A549 (cell line): ENCODE measurements around the gene LXN. TPM values are rescaled to one million over a fixed set of nuclear protein-coding genes. Genes with fewer than 3 reads are reported as not detected.
A peak's percentile ranks its signal among the peaks of the same experiment; 100 is the strongest.

Source experiments
- ATAC-seq, 2 experiments: fragments of 200-7000 bp in 1 of 2; fragments of >200 bp in 1 of 2; cut with Nextera tagmentation in 1 of 2; cut with Tn5 transposase in 1 of 2; 3 replicates each; pipeline versions ENCODE4 v1.8.0 to v1.9.1; 2018 to 2020; ENCODE audit warnings: mild to moderate bottlenecking in 1 of 2, moderate library complexity in 1 of 2
- CTCF ChIA-PET: fragments of 300-600 bp; sonication (Branson Sonifier 250); formaldehyde crosslinking; extraction: SDS; loops from one replicate; lab custom pipeline; 2021; ENCODE audit warnings: antibody characterized with exemption, inconsistent platforms; lab: Yijun Ruan, JAX
- POLR2A ChIA-PET: fragments of 350-600 bp; formaldehyde crosslinking; extraction: SDS; loops from one replicate; lab custom pipeline; 2021; ENCODE audit warnings: antibody characterized with exemption, inconsistent platforms; lab: Yijun Ruan, JAX
- DNase-seq, 2 experiments: peaks; one replicate each; pipeline versions ENCODE4 v3.0.0 to v3.0.0-alpha.2; 2011 to 2016; ENCODE audit warnings: low read depth in 1 of 2, low spot score in 1 of 2
- FAIRE-seq: peaks from 2 replicates; lab custom pipeline; 2011; peaks lifted over from hg19 to GRCh38; lab: Jason Lieb, UNC
- H3K27ac ChIP-seq, 2 experiments: fragments of >200 bp; sonication (Bioruptor Twin); formaldehyde crosslinking; 3 replicates each; pipeline ENCODE4 v1.5.1; 2016 to 2017
- H3K4me1 ChIP-seq: fragments of >200 bp; sonication (Bioruptor Twin); formaldehyde crosslinking; 3 replicates; pipeline ENCODE4 v1.6.1; 2016
- H3K4me2 ChIP-seq: fragments of >200 bp; sonication (Bioruptor Twin); formaldehyde crosslinking; 3 replicates; pipeline ENCODE4 v1.6.1; 2016
- H3K4me3 ChIP-seq: fragments of >200 bp; sonication (Bioruptor Twin); formaldehyde crosslinking; 3 replicates; pipeline ENCODE4 v1.5.1; 2016
- H3K9me3 ChIP-seq: fragments of >200 bp; sonication (Bioruptor Twin); formaldehyde crosslinking; 3 replicates; pipeline ENCODE4 v1.6.1; 2016
- BCL3 ChIP-seq: fragments of >200 bp; sonication (Bioruptor Twin); formaldehyde crosslinking; IDR thresholded peaks from 3 replicates; pipeline ENCODE4 v1.6.1; 2016
- BHLHE40 ChIP-seq: IDR thresholded peaks from 2 replicates; pipeline ENCODE4 v1.6.1; 2012; ENCODE audit warnings: low read depth, low read length, inconsistent platforms
- CHD2 ChIP-seq: fragments of 150-350 bp; IDR thresholded peaks from 2 replicates; pipeline ENCODE4 v1.6.1; 2014; ENCODE audit warnings: low read length; ENCODE audit not compliant: partially characterized antibody
- CHD4 ChIP-seq: fragments of 200-600 bp; sonication (generic); IDR thresholded peaks from 2 replicates; pipeline ENCODE4 v1.6.1; 2016; ENCODE audit warnings: antibody characterized with exemption, mild to moderate bottlenecking, borderline replicate concordance
- EHF ChIP-seq: fragments of 250-450 bp; sonication (Bioruptor Pico); IDR thresholded peaks from 2 replicates; pipeline ENCODE4 v1.5.0; 2020; ENCODE audit warnings: mild to moderate bottlenecking
- ELK1 ChIP-seq: fragments of 150-350 bp; IDR thresholded peaks from 2 replicates; pipeline ENCODE4 v1.6.1; 2014; ENCODE audit warnings: low read depth, mild to moderate bottlenecking, low read length
- ESRRA ChIP-seq: fragments of 150-350 bp; IDR thresholded peaks from 2 replicates; pipeline ENCODE4 v1.6.1; 2014; ENCODE audit warnings: mild to moderate bottlenecking, low read length, borderline replicate concordance
- FOSB ChIP-seq: fragments of 250-450 bp; sonication (Bioruptor Pico); IDR thresholded peaks from 2 replicates; pipeline ENCODE4 v1.5.0; 2020; ENCODE audit warnings: mild to moderate bottlenecking, moderate library complexity
- FOSL2 ChIP-seq, 2 experiments: fragments of 450-650 bp in 1 of 2; fragments of >200 bp in 1 of 2; sonication (Bioruptor Twin) in 1 of 2; formaldehyde crosslinking; IDR thresholded peaks; 2 replicates each; pipeline versions ENCODE4 v1.5.0 to v1.6.1; 2016 to 2020; ENCODE audit warnings: mild to moderate bottlenecking in 1 of 2, moderate library complexity in 1 of 2
- FOXS1 ChIP-seq: fragments of 250-450 bp; sonication (Bioruptor Pico); IDR thresholded peaks from 2 replicates; pipeline ENCODE4 v1.5.0; 2020; ENCODE audit warnings: mild to moderate bottlenecking, moderate library complexity
- GATA3 ChIP-seq: IDR thresholded peaks from 2 replicates; pipeline ENCODE4 v1.6.1; 2012; ENCODE audit warnings: borderline replicate concordance
- HES2 ChIP-seq: fragments of >200 bp; sonication (Bioruptor Twin); formaldehyde crosslinking; IDR thresholded peaks from 2 replicates; pipeline ENCODE4 v1.6.1; 2016
- HOXA7 ChIP-seq: fragments of 250-450 bp; sonication (Bioruptor Pico); IDR thresholded peaks from 2 replicates; pipeline ENCODE4 v1.5.0; 2020; ENCODE audit warnings: mild to moderate bottlenecking, moderate library complexity
- HOXB5 ChIP-seq: fragments of 250-450 bp; sonication (Bioruptor Pico); IDR thresholded peaks from 2 replicates; pipeline ENCODE4 v1.5.0; 2020; ENCODE audit warnings: mild to moderate bottlenecking, moderate library complexity
- JUNB ChIP-seq: fragments of >200 bp; sonication (Bioruptor Twin); formaldehyde crosslinking; IDR thresholded peaks from 2 replicates; pipeline ENCODE4 v1.6.1; 2016
- MAFK ChIP-seq: fragments of 450-650 bp; IDR thresholded peaks from 2 replicates; pipeline ENCODE4 v1.6.1; 2014; ENCODE audit not compliant: partially characterized antibody
- MAZ ChIP-seq: fragments of 150-350 bp; IDR thresholded peaks from 2 replicates; pipeline ENCODE4 v1.6.1; 2014; ENCODE audit warnings: antibody characterized with exemption, low read depth, low read length, borderline replicate concordance
- MYC ChIP-seq: IDR thresholded peaks from 2 replicates; pipeline ENCODE4 v1.6.1; 2012; ENCODE audit warnings: mild to moderate bottlenecking, inconsistent platforms, low read length, improper control_type of control experiment, borderline replicate concordance
- NFE2L2 ChIP-seq: fragments of 150-350 bp; conservative IDR thresholded peaks from 2 replicates; pipeline ENCODE4 v1.6.1; 2014; ENCODE audit warnings: low read length
- NR3C1 ChIP-seq: fragments of >200 bp; sonication (Bioruptor Twin); formaldehyde crosslinking; IDR thresholded peaks from 3 replicates; pipeline ENCODE4 v1.6.1; 2017
- PHF8 ChIP-seq: fragments of 200-600 bp; sonication (generic); IDR thresholded peaks from 2 replicates; pipeline ENCODE4 v1.6.1; 2016; ENCODE audit warnings: low read depth, mild to moderate bottlenecking, antibody characterized with exemption, moderate library complexity, borderline replicate concordance
- POLR2A ChIP-seq: IDR thresholded peaks from 2 replicates; pipeline ENCODE4 v1.6.1; 2012; ENCODE audit warnings: mild to moderate bottlenecking, low read length
- RAD21 ChIP-seq, 2 experiments: fragments of >200 bp in 1 of 2; sonication (Bioruptor Twin) in 1 of 2; formaldehyde crosslinking in 1 of 2; IDR thresholded peaks in 1 of 2; conservative IDR thresholded peaks in 1 of 2; 2 replicates in 1 of 2; 3 replicates in 1 of 2; pipeline ENCODE4 v1.6.1; 2012 to 2018; ENCODE audit warnings: inconsistent platforms in 1 of 2
- RNF2 ChIP-seq: fragments of 200-600 bp; sonication (generic); IDR thresholded peaks from 2 replicates; pipeline ENCODE4 v1.6.1; 2016; ENCODE audit warnings: low read depth, mild to moderate bottlenecking, antibody characterized with exemption, moderate library complexity, borderline replicate concordance
- TP53 ChIP-seq: fragments of 250-450 bp; sonication (Bioruptor Pico); IDR thresholded peaks from 2 replicates; pipeline ENCODE4 v1.5.0; 2021; ENCODE audit warnings: mild to moderate bottlenecking, moderate library complexity
- ZFP36 ChIP-seq: fragments of 450-650 bp; IDR thresholded peaks from 2 replicates; pipeline ENCODE4 v1.6.1; 2014; ENCODE audit warnings: borderline replicate concordance; ENCODE audit not compliant: partially characterized antibody
- ZSCAN20 ChIP-seq: fragments of 250-450 bp; sonication (Bioruptor Pico); IDR thresholded peaks from 2 replicates; pipeline ENCODE4 v1.8.0; 2022; ENCODE audit warnings: mild to moderate bottlenecking, moderate library complexity
- WGBS: methylation state at CpG from one replicate; pipeline ENCODE4 v1.1.6; 2017; ENCODE audit errors: missing lambda C conversion rate; 5-methylcytosine and 5-hydroxymethylcytosine counted together
- polyA plus RNA-seq, 4 experiments: library from polyadenylated mRNA; depleted of rRNA in 3 of 4; stranded (reverse); fragments of >200 nt; fragmentation: RNase III in 1 of 4; extraction: RNeasy Plus Mini Kit Qiagen cat#74134 plus additional on column Dnase treatment in 1 of 4; gene quantifications; 2 replicates in 3 of 4; 3 replicates in 1 of 4; pipeline ENCODE4 v1.2.3, GENCODE V29; 2011 to 2017

Gene LXN
- polyA plus RNA-seq, 2 of the 4 experiments (the other 2 are of a cell fraction), result 37.9 to 131 TPM

DNA sequence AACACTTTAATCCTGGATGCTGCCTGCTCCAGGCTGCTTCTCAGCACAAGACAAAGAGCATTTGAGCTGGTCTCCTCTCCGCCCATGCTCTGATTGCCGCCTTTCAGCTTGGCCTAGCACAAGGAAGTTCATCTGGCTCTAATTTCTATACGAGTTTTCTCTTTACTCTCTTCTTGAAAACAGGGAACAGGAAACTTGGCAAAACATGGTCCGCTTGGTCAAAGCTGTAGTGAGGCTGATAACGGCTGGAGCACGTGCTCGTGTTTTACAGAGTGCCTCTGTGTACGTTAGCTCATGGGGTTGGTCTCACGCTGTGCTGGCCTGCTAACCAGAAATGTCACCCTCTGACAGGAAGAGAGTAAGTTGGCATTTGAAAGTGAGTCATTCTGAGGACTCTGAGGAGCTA is 40.6 kb upstream of the LXN start:
- 84% methylated on average over 9 of the region's 9 CpGs for WGBS
- Histone ChIP-seq H3K27ac (peak overlapping the region in 1 of 2 experiments; percentile 74; a peak in 3 of 6 replicates), H3K4me3 (no peak overlapping the region), H3K9me3 (no peaks in the 10 kb centered on the region), H3K4me1 (peaks cover 72% of the 10 kb centered on the region), H3K4me2 (no peak overlapping the region; the same call in 1 of the 3 replicates)
- ChIA-PET CTCF (interaction anchor here (0.9 to 12.4 kb wide), 9 partner anchors 9 to 78 kb away, joined by 3 to 71 read pairs (median 4); partner anchors contain the start of gene GFM1), POLR2A (no interaction called here)
- DNase-seq (no peak), ATAC-seq (no peak), FAIRE-seq (no peak)
- TF ChIP-seq PHF8 (no peak), POLR2A (no peak), HOXA7 (CRISPR knock-in tag) (no peak), RAD21 (conservative IDR thresholded peaks at IDR 0.05 in 1 of 2, IDR thresholded peaks at IDR 0.05 in 1 of 2) (no peak), FOSB (CRISPR knock-in tag) (no peak), FOXS1 (CRISPR knock-in tag) (no peak), NR3C1 (no peak), MAZ (no peak)

GRCh38 chr3:158712443-158712842 is 40.0 kb upstream of the LXN start:
- H3K9me3 ChIP-seq, result no peaks in the 10 kb centered on the region
- FAIRE-seq (no peak), DNase-seq (no peak), ATAC-seq (no peak)
- H3K4me1 ChIP-seq, result peaks cover 66% of the 10 kb centered on the region
- POLR2A ChIA-PET, result no interaction called here
- H3K4me2 ChIP-seq, result peak overlapping the region; percentile 52
- WGBS, result 87% methylated on average over 1 of the region's 1 CpG
- H3K4me3 ChIP-seq, result no peak overlapping the region
- TF ChIP-seq HES2 (no peak), RAD21 (conservative IDR thresholded peaks at IDR 0.05 in 1 of 2, IDR thresholded peaks at IDR 0.05 in 1 of 2) (no peak), MYC (no peak), EHF (CRISPR knock-in tag) (no peak), MAFK (no peak), BCL3 (no peak), FOSB (CRISPR knock-in tag) (no peak), CHD2 (no peak), BHLHE40 (no peak), RNF2 (no peak), CHD4 (no peak), GATA3 (no peak), ZSCAN20 (CRISPR knock-in tag) (no peak), PHF8 (no peak), ELK1 (no peak), MAZ (no peak), TP53 (no peak)
- peak overlapping the region; percentile 58 to 74; a peak in 5 of 6 replicates for H3K27ac ChIP-seq
- CTCF ChIA-PET, result interaction anchor here (0.6 to 12.4 kb wide), 7 partner anchors 8 to 79 kb away, joined by 3 to 71 read pairs (median 5); partner anchors contain the start of gene GFM1

- no peak for TF ChIP-seq HOXB5 (CRISPR knock-in tag)
- no peak for TF ChIP-seq FOSL2 (IDR thresholded peaks at IDR 0.05)
- TF ChIP-seq FOSL2 (CRISPR knock-in tag; IDR thresholded peaks at IDR 0.05), result peak; percentile 76
- TF ChIP-seq MYC, result no peak
- TF ChIP-seq CHD2, result no peak
- TF ChIP-seq MAFK, result peak; percentile 69
- no peak for TF ChIP-seq HOXA7 (CRISPR knock-in tag)
- peak; percentile 24; the same call in 1 of the 2 replicates for TF ChIP-seq JUNB
- no peak for TF ChIP-seq NFE2L2
- TF ChIP-seq ZFP36, result no peak
- TF ChIP-seq ESRRA, result no peak
- no peak for TF ChIP-seq GATA3
- TF ChIP-seq CHD4, result no peak
- Histone ChIP-seq H3K4me3 (no peak overlapping the region), H3K4me2 (peak overlapping the region; percentile 52), H3K9me3 (no peaks in the 10 kb centered on the region), H3K27ac (peak overlapping the region; percentile 58 to 74; a peak in 5 of 6 replicates), H3K4me1 (peaks cover 60% of the 10 kb centered on the region)
- ATAC-seq (peak in 1 of 2 experiments; percentile 68; a peak in 3 of 6 replicates), FAIRE-seq (no peak), DNase-seq (peak; percentile 50 to 55)
- ChIA-PET POLR2A (interaction anchor here (0.7 kb wide), 1 partner anchor 12 kb away, joined by 3 read pairs; no protein-coding TSS in a partner anchor), CTCF (interaction anchor here (0.6 to 12.4 kb wide), 5 partner anchors 15 to 80 kb away, joined by 3 to 71 read pairs (median 5); no protein-coding TSS in a partner anchor)
- WGBS, result 42% methylated on average over 1 of the region's 1 CpG
These were observed 39.4 kb upstream of the LXN start for GRCh38 chr3:158711886-158712285.
